Neural progenitor cell (in vitro differentiated cells): ENCODE data around the gene DLL3. TPM values are rescaled to one million over a fixed set of nuclear protein-coding genes. Genes with fewer than 3 reads are reported as not detected.

Source experiments
- DNase-seq: peaks from one replicate; pipeline ENCODE4 v3.0.0-alpha.2; 2016; ENCODE audit warnings: low spot score
- H2AFZ ChIP-seq: fragments of 200-600 bp; sonication (generic); replicated peaks from 2 replicates; pipeline ENCODE4 v1.6.1; 2016; ENCODE audit warnings: antibody characterized with exemption
- H3F3A ChIP-seq: fragments of 200-600 bp; sonication (generic); 2 replicates; pipeline ENCODE4 v1.6.1; 2016; ENCODE audit warnings: antibody characterized with exemption, low read depth
- H3K27ac ChIP-seq: fragments of 200-600 bp; sonication (generic); 2 replicates; pipeline ENCODE4 v1.5.1; 2016; ENCODE audit warnings: mild to moderate bottlenecking
- H3K27me3 ChIP-seq: fragments of 200-600 bp; sonication (generic); 2 replicates; pipeline ENCODE4 v1.6.1; 2016; ENCODE audit warnings: mild to moderate bottlenecking, moderate library complexity
- H3K36me3 ChIP-seq: fragments of 200-600 bp; sonication (generic); 2 replicates; pipeline ENCODE4 v1.5.1; 2016
- H3K4me1 ChIP-seq: fragments of 200-600 bp; sonication (generic); 2 replicates; pipeline ENCODE4 v1.6.1; 2016; ENCODE audit warnings: mixed run types
- H3K4me2 ChIP-seq: fragments of 200-600 bp; sonication (generic); 2 replicates; pipeline ENCODE4 v1.6.1; 2016
- H3K4me3 ChIP-seq: fragments of 200-600 bp; sonication (generic); 2 replicates; pipeline ENCODE4 v1.5.1; 2016
- H3K79me2 ChIP-seq: fragments of 200-600 bp; sonication (generic); 2 replicates; pipeline ENCODE4 v1.6.1; 2016; ENCODE audit warnings: low read depth
- H3K9ac ChIP-seq: fragments of 200-600 bp; sonication (generic); 2 replicates; pipeline ENCODE4 v1.6.1; 2016
- H3K9me3 ChIP-seq: fragments of 200-600 bp; sonication (generic); 2 replicates; pipeline ENCODE4 v1.5.1; 2016; ENCODE audit warnings: low read depth
- H4K20me1 ChIP-seq: fragments of 200-600 bp; sonication (generic); 2 replicates; pipeline ENCODE4 v1.6.1; 2016; ENCODE audit warnings: low read depth
- H3K27ac Mint-ChIP-seq: 3 replicates; pipeline ENCODE4 v1.8.0; 2021; ENCODE audit warnings: mixed read lengths
- H3K27me3 Mint-ChIP-seq: 2 replicates; pipeline ENCODE4 v1.8.0; 2022; ENCODE audit warnings: low read depth, mild to moderate bottlenecking, inconsistent platforms, moderate library complexity, mixed read lengths; ENCODE audit not compliant: insufficient read depth
- H3K36me3 Mint-ChIP-seq: 3 replicates; pipeline ENCODE4 v1.8.0; 2021; ENCODE audit warnings: mixed read lengths
- H3K4me1 Mint-ChIP-seq: 3 replicates; pipeline ENCODE4 v1.8.0; 2021; ENCODE audit warnings: mixed read lengths
- H3K4me3 Mint-ChIP-seq: 3 replicates; pipeline ENCODE4 v1.8.0; 2021; ENCODE audit warnings: mild to moderate bottlenecking, moderate library complexity, mixed read lengths
- H3K9me3 Mint-ChIP-seq: 3 replicates; pipeline ENCODE4 v1.8.0; 2020; ENCODE audit warnings: mixed read lengths
- CTCF ChIP-seq: fragments of 200-600 bp; sonication (generic); IDR thresholded peaks from 2 replicates; pipeline ENCODE4 v1.5.1; 2017; ENCODE audit warnings: antibody characterized with exemption, mild to moderate bottlenecking
- EZH2 ChIP-seq: fragments of 200-600 bp; sonication (generic); IDR thresholded peaks from 2 replicates; pipeline ENCODE4 v1.6.1; 2017; ENCODE audit warnings: antibody characterized with exemption, mild to moderate bottlenecking, moderate library complexity
- EZH2phosphoT487 ChIP-seq: fragments of 200-600 bp; sonication (generic); IDR thresholded peaks from 2 replicates; pipeline ENCODE4 v1.6.1; 2017; ENCODE audit warnings: antibody characterized with exemption
- total RNA-seq: library from RNA; depleted of rRNA; stranded (reverse); fragments of >200 nt; gene quantifications from 2 replicates; pipeline ENCODE4 v1.2.3, GENCODE V29; 2015; ENCODE audit warnings: low replicate concordance

DLL3 gene
- total RNA-seq, 1 donor from 2014 or later = 0.37 TPM

- Histone ChIP-seq H3K4me2 (peak overlapping the region; percentile 3), H4K20me1 (peaks cover 4% of the 10 kb centered on the region), H3K4me1 (peaks cover 4% of the 10 kb centered on the region), H3K27me3 (peaks cover 29% of the 10 kb centered on the region), H3K27ac (no peak overlapping the region), H2AFZ (no peak overlapping the region), H3K36me3 (no peaks in the 10 kb centered on the region), H3K79me2 (peaks cover 14% of the 10 kb centered on the region), H3K9ac (no peak overlapping the region), H3F3A (peaks cover 27% of the 10 kb centered on the region), H3K4me3 (no peak overlapping the region), H3K9me3 (no peaks in the 10 kb centered on the region)
- Mint-ChIP-seq H3K9me3 (peaks cover 3% of the 10 kb centered on the region), H3K27ac (no peak overlapping the region), H3K4me1 (peaks cover 21% of the 10 kb centered on the region), H3K27me3 (peaks cover 38% of the 10 kb centered on the region), H3K4me3 (no peak overlapping the region), H3K36me3 (no peaks in the 10 kb centered on the region)
- no peak for DNase-seq
- no peak for TF ChIP-seq EZH2phosphoT487
- no peak for TF ChIP-seq CTCF
- no peak for TF ChIP-seq EZH2
These were observed 20.2 kb downstream of the DLL3 start for GRCh38 chr19:39518975-39519374.

- DNase-seq = no peak
- H3K36me3 Mint-ChIP-seq = peaks cover 3% of the 10 kb centered on the region
- TF ChIP-seq EZH2 (no peak), EZH2phosphoT487 (no peak), CTCF (no peak)
These were observed 22.1 kb downstream of the DLL3 start for GRCh38 chr19:39520541-39521484.

GRCh38 chr19:39524495-39524894 is 25.7 kb downstream of the DLL3 start:
- no peak for DNase-seq
- H3F3A ChIP-seq = no peaks in the 10 kb centered on the region
- no peak overlapping the region for H3K27ac ChIP-seq
- peaks cover 2% of the 10 kb centered on the region for H3K4me1 Mint-ChIP-seq
- H3K9me3 ChIP-seq = no peaks in the 10 kb centered on the region
- no peak overlapping the region for H3K4me2 ChIP-seq
- H3K36me3 ChIP-seq = no peaks in the 10 kb centered on the region
- H3K27me3 Mint-ChIP-seq = peaks cover 3% of the 10 kb centered on the region
- H3K4me1 ChIP-seq = no peaks in the 10 kb centered on the region
- no peaks in the 10 kb centered on the region for H4K20me1 ChIP-seq
- H3K79me2 ChIP-seq = peaks cover 13% of the 10 kb centered on the region
- no peak overlapping the region for H3K4me3 Mint-ChIP-seq
- no peak overlapping the region for H3K9ac ChIP-seq
- TF ChIP-seq EZH2phosphoT487 = no peak
- TF ChIP-seq CTCF = no peak
- no peak for TF ChIP-seq EZH2
- H3K9me3 Mint-ChIP-seq = no peaks in the 10 kb centered on the region
- no peaks in the 10 kb centered on the region for H3K27me3 ChIP-seq
- H3K27ac Mint-ChIP-seq = no peak overlapping the region
- no peak overlapping the region for H2AFZ ChIP-seq
- no peak overlapping the region for H3K4me3 ChIP-seq
- H3K36me3 Mint-ChIP-seq = peaks cover 11% of the 10 kb centered on the region

More at GRCh38 chr19:39520541-39521484, 22.1 kb downstream of the DLL3 start:
- no peaks in the 10 kb centered on the region for H3K4me1 ChIP-seq
- no peaks in the 10 kb centered on the region for H3K36me3 ChIP-seq
- no peak overlapping the region for H3K27ac ChIP-seq
- H2AFZ ChIP-seq = no peak overlapping the region
- Mint-ChIP-seq H3K27ac (no peak overlapping the region), H3K4me3 (no peak overlapping the region), H3K4me1 (peaks cover 17% of the 10 kb centered on the region), H3K9me3 (peaks cover 3% of the 10 kb centered on the region), H3K27me3 (peaks cover 23% of the 10 kb centered on the region)
- peaks cover 4% of the 10 kb centered on the region for H4K20me1 ChIP-seq
- peaks cover 14% of the 10 kb centered on the region for H3K79me2 ChIP-seq
- H3K9me3 ChIP-seq = no peaks in the 10 kb centered on the region
- no peak overlapping the region for H3K4me3 ChIP-seq
- H3F3A ChIP-seq = peaks cover 13% of the 10 kb centered on the region
- H3K27me3 ChIP-seq = peaks cover 11% of the 10 kb centered on the region
- H3K4me2 ChIP-seq = no peak overlapping the region
- no peak overlapping the region for H3K9ac ChIP-seq
